Astrocyte of the spinal cord (primary cell): ENCODE measurements around the gene LPAR1.
A peak's percentile ranks its signal among the peaks of the same experiment; 100 is the strongest.
"Not testable (repeated sequence)": the region's sequence is repeated elsewhere in the genome, so short reads cannot be mapped to it uniquely, and the experiment has no call there.

Experiments
- DNase-seq: peaks from one replicate; pipeline ENCODE4 v3.0.0; 2011; ENCODE audit warnings: low read depth, low spot score
- H3K4me3 ChIP-seq: 2 replicates; pipeline ENCODE4 v1.5.1; 2011; ENCODE audit warnings: low read depth, mild to moderate bottlenecking, low read length, moderate library complexity
- CTCF ChIP-seq: IDR thresholded peaks from 2 replicates; pipeline ENCODE4 v1.5.1; 2012; ENCODE audit warnings: low read depth, mild to moderate bottlenecking, low read length, inconsistent platforms
- in situ Hi-C: cut with HindIII; loops from 2 replicates; pipeline ENCODE4 v1.10.0; 2017; ENCODE audit warnings: low sequenced_read_pairs

The LPAR1 gene

DNA sequence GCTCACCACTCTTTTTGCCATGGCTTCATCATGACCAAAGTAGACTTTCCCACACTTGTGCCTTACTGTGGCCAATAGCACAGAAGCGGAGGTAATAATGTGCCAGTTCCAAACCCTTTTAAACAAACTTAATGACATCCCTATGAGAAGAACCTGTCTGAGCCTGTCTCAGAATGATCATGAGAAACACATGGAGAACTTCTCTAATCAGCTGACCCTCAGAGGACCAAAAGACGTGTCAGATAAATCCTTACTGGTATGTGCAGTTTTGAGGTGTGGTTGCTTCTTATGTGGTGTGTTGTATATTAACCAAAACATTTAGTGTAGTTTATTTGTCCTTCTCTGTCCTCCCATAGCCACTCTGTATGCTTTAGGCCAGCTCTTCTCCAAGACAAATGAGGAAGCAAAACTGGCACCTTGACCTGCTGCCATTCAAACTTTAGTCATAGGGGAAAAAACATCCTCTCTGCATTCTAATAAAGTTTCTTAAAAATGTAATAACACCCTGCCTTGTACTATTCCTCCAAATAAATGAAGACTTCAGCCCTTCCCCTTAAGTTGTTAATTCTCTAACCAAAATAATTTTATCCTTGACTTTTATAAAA, 200.8 kb downstream of the LPAR1 start:
- TF ChIP-seq CTCF, result no peak
- in situ Hi-C loops, result no loop called here
- no peak overlapping the region for H3K4me3 ChIP-seq
- DNase-seq, result no peak

- in situ Hi-C loops, result no loop called here
- TF ChIP-seq CTCF, result no peak
- peak; percentile 68 for DNase-seq
- H3K4me3 ChIP-seq, result no peak overlapping the region
Observed at GRCh38 chr9:110835859-110836271, 202.4 kb downstream of the LPAR1 start.

- no peak for TF ChIP-seq CTCF
- peak; percentile 85 for DNase-seq
- in situ Hi-C loops, result no loop called here
- H3K4me3 ChIP-seq, result no peak overlapping the region
Observed at GRCh38 chr9:110835404-110835803, 202.9 kb downstream of the LPAR1 start.

DNA sequence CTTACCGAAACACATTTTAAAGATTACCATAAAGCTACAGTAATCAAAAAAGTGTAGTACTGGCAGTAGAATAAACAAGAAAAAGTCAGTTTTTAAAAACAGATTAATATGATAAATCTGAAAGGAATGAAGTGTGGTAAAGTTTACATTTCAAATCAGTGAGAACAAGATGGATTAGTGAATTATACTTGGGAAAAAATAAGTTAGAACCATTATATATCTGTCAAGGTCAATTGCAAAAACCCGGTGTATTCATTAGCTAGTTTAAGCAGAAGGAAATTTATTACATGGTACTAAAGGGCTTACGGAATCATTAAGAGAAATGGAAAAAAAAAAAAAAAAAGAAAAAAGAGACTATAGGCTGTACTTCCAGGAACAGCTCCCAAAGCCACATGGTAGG, 205.3 kb downstream of the LPAR1 start:
- TF ChIP-seq CTCF, result no peak
- DNase-seq, result no peak
- H3K4me3 ChIP-seq, result no peak overlapping the region
- in situ Hi-C loops, result no loop called here

GRCh38 chr9:110830495-110830894, 207.8 kb downstream of the LPAR1 start:
- no peak for DNase-seq
- TF ChIP-seq CTCF, result no peak
- in situ Hi-C loops, result no loop called here
- no peak overlapping the region for H3K4me3 ChIP-seq

- no peak overlapping the region for H3K4me3 ChIP-seq
- TF ChIP-seq CTCF, result no peak
- in situ Hi-C loops, result no loop called here
- DNase-seq, result peak; percentile 72
Observed at GRCh38 chr9:110828264-110828663, 210.0 kb downstream of the LPAR1 start.

- DNase-seq, in situ Hi-C loops: not testable (repeated sequence)
Observed at GRCh38 chr9:110826400-110826799, 211.9 kb downstream of the LPAR1 start.

More at GRCh38 chr9:110826400-110826799, 211.9 kb downstream of the LPAR1 start:
- not testable (repeated sequence) for H3K4me3 ChIP-seq
